Hindlimb muscle (tissue), 1 donor: ENCODE measurements around the gene POLR2L. TPM values are rescaled to one million over a fixed set of nuclear protein-coding genes. Genes with fewer than 3 reads are reported as not detected.

ENCODE experiments used
- DNase-seq: peaks from one replicate; pipeline ENCODE4 v3.0.0-alpha.2; 2013
- polyA plus RNA-seq: library from polyadenylated mRNA; unstranded; fragments of 120-200 nt; gene quantifications from one replicate; pipeline ENCODE4 v1.2.1, GENCODE V29; 2013; ENCODE audit not compliant: insufficient read length

The POLR2L gene
- polyA plus RNA-seq, 1 donor = 118 TPM

- no peak for DNase-seq
These were observed 48.1 kb downstream of the POLR2L start for GRCh38 chr11:794013-794765.

- no peak for DNase-seq
These were observed 48.8 kb downstream of the POLR2L start for GRCh38 chr11:793556-793955.

GRCh38 chr11:792873-793272 lies 49.5 kb downstream of the POLR2L start:
- no peak for DNase-seq

GRCh38 chr11:792535-792821 lies 49.9 kb downstream of the POLR2L start:
- no peak for DNase-seq

- no peak for DNase-seq
These were observed 50.4 kb downstream of the POLR2L start for GRCh38 chr11:791658-792534.

GRCh38 chr11:790721-791564 lies 51.4 kb downstream of the POLR2L start:
- DNase-seq = no peak

GRCh38 chr11:789943-790342 lies 52.4 kb downstream of the POLR2L start, which contains the start of gene CEND1:
Gene CEND1, minus strand, starts transcription at chr11:790090. Its CDS starts 1,514 bp downstream, at chr11:788576.
- no peak for DNase-seq

Other genes with a start within 250 kb of the POLR2L start
- 17.5 TPM for gene IRF7, start 226.6 kb downstream of the POLR2L start, polyA plus RNA-seq
- 4.1 TPM for gene CDHR5, start 217.6 kb downstream of the POLR2L start, polyA plus RNA-seq
- gene SCT, start 215.3 kb downstream of the POLR2L start, polyA plus RNA-seq = 127 TPM
- gene DRD4, start 205.3 kb downstream of the POLR2L start, polyA plus RNA-seq = 1.2 TPM
- 36.5 TPM for gene DEAF1, start 147.3 kb downstream of the POLR2L start, polyA plus RNA-seq
- 21.0 TPM for gene TMEM80, start 146.7 kb downstream of the POLR2L start, polyA plus RNA-seq
- 3.7 TPM for gene EPS8L2, start 136.3 kb downstream of the POLR2L start, polyA plus RNA-seq
- gene TALDO1, start 95.1 kb downstream of the POLR2L start, polyA plus RNA-seq = 68.2 TPM
- 57.6 TPM for gene GATD1, start 65.0 kb downstream of the POLR2L start, polyA plus RNA-seq
- gene CEND1, start 52.4 kb downstream of the POLR2L start, polyA plus RNA-seq = 0.67 TPM
- gene SLC25A22, start 44.2 kb downstream of the POLR2L start, polyA plus RNA-seq = 10.9 TPM
- 11.9 TPM for gene PIDD1, start 37.3 kb downstream of the POLR2L start, polyA plus RNA-seq
- gene RPLP2, start 32.6 kb downstream of the POLR2L start, polyA plus RNA-seq = 1,677 TPM
- gene PNPLA2, start 23.6 kb downstream of the POLR2L start, polyA plus RNA-seq = 47.9 TPM
- gene CRACR2B, start 14.6 kb downstream of the POLR2L start, polyA plus RNA-seq = 17.3 TPM
- gene CD151, start 9.6 kb downstream of the POLR2L start, polyA plus RNA-seq = 189 TPM
- 55.0 TPM for gene TSPAN4, start 323 bp upstream of the POLR2L start, polyA plus RNA-seq
- gene CHID1, start 68.3 kb upstream of the POLR2L start, polyA plus RNA-seq = 61.0 TPM
- gene AP2A2, start 83.3 kb upstream of the POLR2L start, polyA plus RNA-seq = 49.7 TPM
- 0.10 TPM for gene MUC6, start 194.2 kb upstream of the POLR2L start, polyA plus RNA-seq
- 0.05 TPM for gene MUC2, start 232.3 kb upstream of the POLR2L start, polyA plus RNA-seq